ENCODE measurements around the gene TCERG1L. TPM values are rescaled to one million over a fixed set of nuclear protein-coding genes. Genes with fewer than 3 reads are reported as not detected.

TCERG1L gene
- total RNA-seq, 2 donors from 2014 or later = 4.0 to 4.2 TPM

DNA sequence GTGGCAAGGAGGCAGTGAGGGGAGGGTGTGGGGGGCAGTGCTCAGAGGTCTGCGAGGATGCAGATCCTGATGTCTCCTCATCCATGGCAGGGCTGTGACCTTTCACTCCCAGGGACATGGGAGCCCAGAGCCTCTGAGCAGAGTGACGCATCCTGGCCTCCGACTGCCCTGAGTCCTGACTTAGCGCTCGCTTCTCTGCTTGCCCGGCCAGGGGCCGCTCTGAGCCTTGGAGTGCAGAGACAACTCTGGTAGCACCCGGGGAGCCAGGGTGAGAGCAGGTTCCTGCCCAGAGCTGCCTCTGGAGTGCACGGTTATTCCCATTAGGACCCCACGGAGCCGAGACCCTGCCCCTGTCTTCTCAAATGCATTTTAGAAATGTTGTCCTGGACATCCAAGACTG lies 188.0 kb downstream of the TCERG1L start:
- no peaks in the 10 kb centered on the region for H3K36me3 ChIP-seq (replicated peaks in 1 of 2; ENCODE audit: insufficient read depth in 1 of 2, low read depth in 2 of 2)
- intact Hi-C loops (cut with DNase I) = no loop called here

DNA sequence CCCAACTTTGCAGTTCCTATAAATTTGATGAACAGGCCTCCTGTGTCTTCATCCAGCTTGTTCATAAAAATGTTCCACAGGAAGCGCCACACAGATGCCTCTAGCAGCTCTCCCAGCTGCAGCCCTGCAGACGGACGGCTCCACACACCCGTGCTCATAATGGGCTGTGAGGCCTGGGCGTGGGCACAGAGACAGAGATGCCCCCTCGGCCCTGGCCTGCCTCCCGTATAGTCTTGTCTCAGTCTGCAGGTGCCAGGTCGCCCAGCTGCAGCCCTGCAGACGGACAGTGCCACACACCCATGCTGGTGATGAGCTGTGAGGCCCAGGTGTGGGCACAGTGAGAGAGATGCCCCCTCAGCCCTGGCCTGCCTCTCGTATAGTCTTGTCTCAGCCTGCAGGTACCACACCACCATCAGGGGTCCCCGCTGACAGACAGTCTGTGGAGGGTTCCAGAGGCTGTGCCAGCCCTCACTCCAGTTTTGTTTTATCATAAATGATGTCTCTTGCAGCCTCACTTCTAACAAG lies 189.9 kb downstream of the TCERG1L start:
- intact Hi-C loops (cut with DNase I) = no loop called here
- Histone ChIP-seq H3K36me3 (replicated peaks in 1 of 2; ENCODE audit: insufficient read depth in 1 of 2, low read depth in 2 of 2) (no peaks in the 10 kb centered on the region), H3K9me3 (no peaks in the 10 kb centered on the region), H3K4me3 (no peak overlapping the region), H3K27ac (no peak overlapping the region), H3K4me1 (peaks cover 18% of the 10 kb centered on the region), H3K27me3 (no peaks in the 10 kb centered on the region)
- DNase-seq (no peak), ATAC-seq (no peak)
- TF ChIP-seq POLR2A (IDR thresholded peaks at IDR 0.05) = no peak
- TF ChIP-seq, protein P1, sequence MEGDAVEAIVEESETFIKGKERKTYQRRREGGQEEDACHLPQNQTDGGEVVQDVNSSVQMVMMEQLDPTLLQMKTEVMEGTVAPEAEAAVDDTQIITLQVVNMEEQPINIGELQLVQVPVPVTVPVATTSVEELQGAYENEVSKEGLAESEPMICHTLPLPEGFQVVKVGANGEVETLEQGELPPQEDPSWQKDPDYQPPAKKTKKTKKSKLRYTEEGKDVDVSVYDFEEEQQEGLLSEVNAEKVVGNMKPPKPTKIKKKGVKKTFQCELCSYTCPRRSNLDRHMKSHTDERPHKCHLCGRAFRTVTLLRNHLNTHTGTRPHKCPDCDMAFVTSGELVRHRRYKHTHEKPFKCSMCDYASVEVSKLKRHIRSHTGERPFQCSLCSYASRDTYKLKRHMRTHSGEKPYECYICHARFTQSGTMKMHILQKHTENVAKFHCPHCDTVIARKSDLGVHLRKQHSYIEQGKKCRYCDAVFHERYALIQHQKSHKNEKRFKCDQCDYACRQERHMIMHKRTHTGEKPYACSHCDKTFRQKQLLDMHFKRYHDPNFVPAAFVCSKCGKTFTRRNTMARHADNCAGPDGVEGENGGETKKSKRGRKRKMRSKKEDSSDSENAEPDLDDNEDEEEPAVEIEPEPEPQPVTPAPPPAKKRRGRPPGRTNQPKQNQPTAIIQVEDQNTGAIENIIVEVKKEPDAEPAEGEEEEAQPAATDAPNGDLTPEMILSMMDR (IDR thresholded peaks at IDR 0.05) = no peak
- WGBS, 2 donors = 87 to 90% methylated on average over 11 of the region's 11 CpGs

More for the DNA sequence above, 188.0 kb downstream of the TCERG1L start:
- no peak for ATAC-seq
- TF ChIP-seq, protein P1 (IDR thresholded peaks at IDR 0.05) = no peak
- TF ChIP-seq POLR2A (IDR thresholded peaks at IDR 0.05) = no peak
- no peaks in the 10 kb centered on the region for H3K9me3 ChIP-seq
- H3K27ac ChIP-seq = no peak overlapping the region
- H3K27me3 ChIP-seq = no peaks in the 10 kb centered on the region
- 65 to 81% methylated on average over 5 to 11 of the region's 11 CpGs for WGBS, 2 donors
- H3K4me1 ChIP-seq = peaks cover 24% of the 10 kb centered on the region
- no peak overlapping the region for H3K4me3 ChIP-seq
- DNase-seq = no peak

DNA sequence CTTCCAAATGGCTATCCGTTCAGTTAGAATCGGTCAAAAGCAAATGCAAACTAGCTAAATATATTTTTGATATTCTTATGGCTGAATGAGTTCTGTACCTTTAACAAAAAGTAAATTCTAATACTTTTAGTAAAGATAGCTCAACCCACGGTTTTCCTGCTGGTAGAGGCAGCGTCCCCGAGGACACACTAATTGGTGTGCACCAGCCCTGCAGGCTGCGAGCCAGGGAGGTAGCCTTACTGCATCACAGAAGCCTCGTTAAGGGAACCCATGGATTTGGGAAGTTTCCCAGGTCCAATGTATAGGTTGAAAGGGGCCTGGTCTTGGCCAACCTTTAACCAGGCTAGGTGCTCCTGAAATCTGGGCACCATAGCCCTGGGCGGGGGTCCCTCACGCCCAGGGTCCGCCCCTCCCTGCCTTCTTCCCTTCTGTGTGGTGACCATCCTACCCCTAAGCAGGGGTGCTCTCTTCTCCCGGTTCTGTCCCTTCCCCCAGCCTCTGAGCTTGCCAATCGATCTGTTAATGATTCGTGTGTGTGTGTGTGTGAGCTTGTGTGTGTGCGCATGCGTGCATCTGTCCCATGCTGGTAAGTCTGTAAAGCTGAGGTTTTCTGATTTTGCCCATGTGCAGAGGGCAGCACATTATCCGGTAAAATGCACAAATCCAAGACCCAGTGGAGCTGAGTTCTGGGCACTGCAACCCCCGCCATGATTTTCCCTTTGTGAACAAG lies 191.7 kb downstream of the TCERG1L start:
- 52 to 58% methylated on average over 17 of the region's 17 CpGs for WGBS, 2 donors
- no peaks in the 10 kb centered on the region for H3K27me3 ChIP-seq
- no peak overlapping the region for H3K4me3 ChIP-seq
- H3K36me3 ChIP-seq (replicated peaks in 1 of 2; ENCODE audit: insufficient read depth in 1 of 2, low read depth in 2 of 2) = no peaks in the 10 kb centered on the region
- peak; percentile 30 to 69 (median 46) for DNase-seq
- no peak for TF ChIP-seq POLR2A (IDR thresholded peaks at IDR 0.05)
- TF ChIP-seq, protein P1 (IDR thresholded peaks at IDR 0.05) = no peak
- ATAC-seq = no peak
- no peak overlapping the region for H3K27ac ChIP-seq
- H3K4me1 ChIP-seq = peaks cover 9% of the 10 kb centered on the region
- intact Hi-C loops (cut with DNase I) = no loop called here
- no peaks in the 10 kb centered on the region for H3K9me3 ChIP-seq

DNA sequence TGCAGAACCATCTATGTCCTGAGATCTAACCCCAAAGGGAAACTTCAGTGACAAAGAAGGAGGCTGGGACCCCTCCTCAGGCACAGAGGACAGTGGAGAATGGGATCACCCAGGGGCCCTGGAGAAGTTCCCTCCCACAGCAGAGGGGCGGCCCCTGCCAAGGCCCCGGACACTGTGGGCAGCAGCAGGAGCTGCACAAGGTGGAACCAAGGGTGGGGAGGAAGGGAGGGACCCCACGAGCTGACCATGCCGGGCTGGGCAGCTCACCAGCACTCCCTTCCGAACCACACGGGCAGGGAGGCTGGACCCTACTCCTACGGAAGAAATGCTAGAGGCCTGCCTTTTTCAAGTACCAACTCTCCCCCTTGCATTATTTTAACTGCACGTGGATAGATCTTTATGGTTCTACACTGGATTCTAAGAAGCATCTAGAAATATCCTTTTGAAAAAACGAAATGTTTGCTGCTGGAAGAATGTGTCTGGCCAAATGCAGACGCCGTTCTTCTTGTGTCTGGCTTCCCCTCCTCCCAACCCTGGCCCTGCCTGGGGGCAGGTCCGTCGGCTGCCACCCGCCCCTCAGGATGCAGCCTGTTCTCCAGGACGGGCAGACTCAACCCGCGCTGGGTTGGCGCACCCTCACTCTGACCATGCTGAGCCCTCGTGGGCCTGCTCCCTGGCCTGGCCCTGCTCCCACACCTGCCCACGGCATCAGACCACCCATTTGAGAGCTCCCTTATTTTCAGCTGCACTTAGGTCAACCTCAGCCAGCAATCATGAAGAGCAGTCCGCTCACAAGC lies 193.9 kb downstream of the TCERG1L start:
- Histone ChIP-seq H3K4me3 (no peak overlapping the region), H3K36me3 (replicated peaks in 1 of 2; ENCODE audit: insufficient read depth in 1 of 2, low read depth in 2 of 2) (no peaks in the 10 kb centered on the region), H3K27ac (no peak overlapping the region), H3K4me1 (peaks cover 9% of the 10 kb centered on the region), H3K27me3 (no peaks in the 10 kb centered on the region), H3K9me3 (no peaks in the 10 kb centered on the region)
- TF ChIP-seq POLR2A (IDR thresholded peaks at IDR 0.05) = no peak
- TF ChIP-seq, protein P1 (IDR thresholded peaks at IDR 0.05) = no peak
- DNase-seq (no peak), ATAC-seq (no peak)
- intact Hi-C loops (cut with DNase I) = no loop called here
- WGBS, 2 donors = 80% methylated on average over 15 to 19 of the region's 21 CpGs

Data from body of pancreas (tissue), 4 donors.